Testis (tissue), 3 donors: Measurements from ENCODE around the gene KATNIP. TPM values are rescaled to one million over a fixed set of nuclear protein-coding genes. Genes with fewer than 3 reads are reported as not detected.

ENCODE experiments used
- DNase-seq: peaks from one replicate; pipeline ENCODE4 v3.0.0-alpha.2; 2019
- H3K27ac ChIP-seq, 2 donors: fragments of 200-600 bp; sonication (generic); one replicate each; pipeline ENCODE4 v1.5.1; 2019
- H3K27me3 ChIP-seq: fragments of 200-600 bp; sonication (generic); one replicate; pipeline ENCODE4 v1.5.1; 2019
- H3K36me3 ChIP-seq: fragments of 200-600 bp; sonication (generic); one replicate; pipeline ENCODE4 v1.5.1; 2017; ENCODE audit warnings: low read depth; ENCODE audit errors: missing control alignments
- H3K4me1 ChIP-seq: fragments of 200-600 bp; sonication (generic); one replicate; pipeline ENCODE4 v1.5.1; 2019
- H3K4me3 ChIP-seq, 2 donors: fragments of 200-600 bp; sonication (generic); one replicate each; pipeline ENCODE4 v1.5.1; 2017 to 2019
- H3K9me3 ChIP-seq: fragments of 200-600 bp; sonication (generic); one replicate; pipeline ENCODE4 v1.5.1; 2017
- POLR2A ChIP-seq: fragments of 450-650 bp; IDR thresholded peaks from one replicate; pipeline ENCODE4 v1.6.1; 2017; ENCODE audit warnings: antibody characterized with exemption, mild to moderate bottlenecking, moderate library complexity
- WGBS, 2 donors: methylation state at CpG; one replicate each; pipeline ENCODE4 v1.1.5; 2018; 5-methylcytosine and 5-hydroxymethylcytosine counted together
- intact Hi-C: fragments of 100-400 bp; cut with DNase I; formaldehyde crosslinking; loops from one replicate; pipeline ENCODE4 v1.15.1; 2023; ENCODE audit warnings: low total_unique reads
- polyA plus RNA-seq: library from polyadenylated mRNA; stranded (reverse); fragments of 350-450 nt; fragmentation: Illumina TruSeq; extraction: RNeasy Lipid Tissue Mini Kit (QIAGEN cat#74804); gene quantifications from one replicate; pipeline ENCODE4 v1.2.3, GENCODE V29; 2014; ENCODE audit warnings: low read depth, low replicate concordance; ENCODE audit not compliant: insufficient read depth
- total RNA-seq, 2 donors: library from RNA; depleted of rRNA; stranded (reverse); fragments of >200 nt; gene quantifications; one replicate each; pipeline ENCODE4 v1.2.3, GENCODE V29; 2016
- TF ChIP-seq, protein P1 (sequence below), 3 experiments: fragments of 450-650 bp in 2 of 3; fragments of 200-600 bp in 1 of 3; sonication (generic) in 1 of 3; IDR thresholded peaks; one replicate each; pipeline ENCODE4 v1.5.1; 2016 to 2019; ENCODE audit warnings: antibody characterized with exemption in 3 of 3, mild to moderate bottlenecking in 2 of 3, moderate library complexity in 1 of 3

The KATNIP gene
- total and polyA plus RNA-seq, 3 donors from 2014 or later: 43.2 to 80.2 (median 48.6) TPM

GRCh38 chr16:27506771-27507170 lies 43.2 kb upstream of the KATNIP start:
- Histone ChIP-seq H3K9me3 (no peaks in the 10 kb centered on the region), H3K36me3 (no peaks in the 10 kb centered on the region), H3K27ac (no peak overlapping the region), H3K27me3 (no peaks in the 10 kb centered on the region), H3K4me1 (no peaks in the 10 kb centered on the region), H3K4me3 (no peak overlapping the region)
- 93 to 98% methylated on average over 16 to 17 of the region's 17 CpGs for WGBS, 2 donors
- intact Hi-C loops: no loop called here
- TF ChIP-seq, protein P1, sequence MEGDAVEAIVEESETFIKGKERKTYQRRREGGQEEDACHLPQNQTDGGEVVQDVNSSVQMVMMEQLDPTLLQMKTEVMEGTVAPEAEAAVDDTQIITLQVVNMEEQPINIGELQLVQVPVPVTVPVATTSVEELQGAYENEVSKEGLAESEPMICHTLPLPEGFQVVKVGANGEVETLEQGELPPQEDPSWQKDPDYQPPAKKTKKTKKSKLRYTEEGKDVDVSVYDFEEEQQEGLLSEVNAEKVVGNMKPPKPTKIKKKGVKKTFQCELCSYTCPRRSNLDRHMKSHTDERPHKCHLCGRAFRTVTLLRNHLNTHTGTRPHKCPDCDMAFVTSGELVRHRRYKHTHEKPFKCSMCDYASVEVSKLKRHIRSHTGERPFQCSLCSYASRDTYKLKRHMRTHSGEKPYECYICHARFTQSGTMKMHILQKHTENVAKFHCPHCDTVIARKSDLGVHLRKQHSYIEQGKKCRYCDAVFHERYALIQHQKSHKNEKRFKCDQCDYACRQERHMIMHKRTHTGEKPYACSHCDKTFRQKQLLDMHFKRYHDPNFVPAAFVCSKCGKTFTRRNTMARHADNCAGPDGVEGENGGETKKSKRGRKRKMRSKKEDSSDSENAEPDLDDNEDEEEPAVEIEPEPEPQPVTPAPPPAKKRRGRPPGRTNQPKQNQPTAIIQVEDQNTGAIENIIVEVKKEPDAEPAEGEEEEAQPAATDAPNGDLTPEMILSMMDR (IDR thresholded peaks at IDR 0.05): no peak
- no peak for TF ChIP-seq POLR2A
- DNase-seq: no peak

DNA sequence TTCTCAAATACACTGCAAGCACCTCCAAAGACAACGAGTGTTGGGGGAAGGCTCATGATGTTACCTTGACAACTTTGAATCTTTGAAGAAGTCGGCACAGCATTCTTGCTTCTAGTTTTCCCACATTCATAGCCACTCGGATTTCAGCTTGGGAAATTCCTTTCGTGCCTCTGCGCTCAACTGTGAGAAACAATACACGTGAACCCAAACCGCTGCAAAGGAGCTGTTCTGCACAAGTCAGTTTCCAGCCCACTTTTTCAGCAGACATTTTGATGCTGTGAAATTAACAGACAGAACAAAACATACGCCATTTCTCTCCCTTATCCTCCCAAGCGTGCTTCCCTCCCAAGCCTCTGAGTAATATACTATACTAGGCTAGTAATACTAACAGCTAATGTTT lies 41.5 kb upstream of the KATNIP start:
- WGBS, 2 donors: 89 to 96% methylated on average over 9 of the region's 9 CpGs
- no peaks in the 10 kb centered on the region for H3K36me3 ChIP-seq

DNA sequence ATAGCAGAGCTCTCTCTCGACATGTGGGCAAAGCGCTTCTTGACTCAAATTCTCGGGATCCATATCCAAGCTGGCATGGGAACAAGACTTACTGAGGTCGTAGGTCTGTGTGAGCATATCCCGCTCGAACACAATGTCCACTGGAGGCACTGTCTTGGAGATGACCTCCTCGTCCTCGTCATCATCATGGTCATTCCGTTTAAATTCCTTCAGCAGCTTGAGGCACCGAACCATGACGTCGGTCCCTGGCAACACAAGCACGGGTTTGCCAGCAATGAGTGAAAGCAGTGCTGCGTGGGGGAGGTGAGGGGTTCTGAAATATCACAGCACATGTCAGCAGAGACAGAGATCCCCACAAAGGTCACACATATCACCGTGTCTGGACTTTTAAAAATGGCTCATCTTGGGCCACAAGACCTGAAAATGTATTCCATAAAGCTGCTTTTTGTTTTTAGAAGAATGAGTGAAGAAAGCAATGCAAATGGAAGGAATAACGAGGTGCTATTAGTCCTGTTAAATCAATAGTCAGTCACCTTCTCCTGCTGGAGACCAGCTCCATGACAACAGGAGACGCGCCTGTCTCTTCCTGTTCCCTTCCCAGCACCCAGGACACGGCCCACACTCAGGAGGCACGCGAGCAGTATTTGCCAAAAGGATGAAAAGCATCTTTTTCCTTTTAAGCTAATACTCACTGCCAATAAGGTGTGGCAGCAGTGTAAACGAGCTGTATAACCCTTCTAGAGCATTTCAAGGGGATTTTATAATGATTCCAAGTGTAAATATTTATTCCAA lies 38.1 kb upstream of the KATNIP start:
- Histone ChIP-seq H3K9me3 (no peaks in the 10 kb centered on the region), H3K4me1 (no peaks in the 10 kb centered on the region), H3K36me3 (no peaks in the 10 kb centered on the region), H3K4me3 (no peak overlapping the region), H3K27ac (no peak overlapping the region), H3K27me3 (no peaks in the 10 kb centered on the region)
- no peak for TF ChIP-seq POLR2A
- TF ChIP-seq, protein P1 (IDR thresholded peaks at IDR 0.05): no peak
- DNase-seq: no peak
- intact Hi-C loops: no loop called here
- WGBS, 2 donors: 81% methylated on average over 20 to 22 of the region's 22 CpGs

More for the DNA sequence above, 41.5 kb upstream of the KATNIP start:
- Histone ChIP-seq H3K9me3 (no peaks in the 10 kb centered on the region), H3K4me3 (no peak overlapping the region), H3K4me1 (no peaks in the 10 kb centered on the region), H3K27me3 (no peaks in the 10 kb centered on the region), H3K27ac (no peak overlapping the region)
- DNase-seq: no peak
- intact Hi-C loops: no loop called here
- TF ChIP-seq, protein P1 (IDR thresholded peaks at IDR 0.05): no peak
- no peak for TF ChIP-seq POLR2A

GRCh38 chr16:27514806-27515205 lies 35.1 kb upstream of the KATNIP start:
- intact Hi-C loops: no loop called here
- Histone ChIP-seq H3K4me3 (no peak overlapping the region), H3K4me1 (no peaks in the 10 kb centered on the region), H3K27ac (no peak overlapping the region), H3K27me3 (no peaks in the 10 kb centered on the region), H3K9me3 (no peaks in the 10 kb centered on the region), H3K36me3 (no peaks in the 10 kb centered on the region)
- WGBS, 2 donors: 91 to 94% methylated on average over 12 of the region's 12 CpGs
- no peak for TF ChIP-seq POLR2A
- TF ChIP-seq, protein P1 (IDR thresholded peaks at IDR 0.05): no peak
- no peak for DNase-seq

GRCh38 chr16:27515874-27516353 lies 34.0 kb upstream of the KATNIP start:
- peak; percentile 20 for DNase-seq
- intact Hi-C loops: no loop called here
- Histone ChIP-seq H3K9me3 (no peaks in the 10 kb centered on the region), H3K27me3 (no peaks in the 10 kb centered on the region), H3K27ac (no peak overlapping the region), H3K4me1 (no peaks in the 10 kb centered on the region), H3K36me3 (no peaks in the 10 kb centered on the region), H3K4me3 (no peak overlapping the region)
- TF ChIP-seq, protein P1 (IDR thresholded peaks at IDR 0.05): peak in 2 of 3 experiments; percentile 29 to 70
- no peak for TF ChIP-seq POLR2A
- WGBS, 2 donors: 80 to 90% methylated on average over 4 to 9 of the region's 9 CpGs
